HL-60/S4 treated with retinoic acid at 250 ng/mL for 4 days and 3 days (cell line): ENCODE measurements around the gene JADE2.
"Not testable (repeated sequence)": the region's sequence is repeated elsewhere in the genome, so short reads cannot be mapped to it uniquely, and the experiment has no call there.

Experiments used
- in situ Hi-C: fragments of 300-500 bp; cut with MboI; formaldehyde crosslinking; loops from 2 replicates; pipeline ENCODE4 v1.7.0; 2022; ENCODE audit warnings: low sequenced_read_pairs

The JADE2 gene

GRCh38 chr5:134506054-134507039 lies 19.1 kb upstream of the JADE2 start:
- in situ Hi-C loops: no loop called here

DNA sequence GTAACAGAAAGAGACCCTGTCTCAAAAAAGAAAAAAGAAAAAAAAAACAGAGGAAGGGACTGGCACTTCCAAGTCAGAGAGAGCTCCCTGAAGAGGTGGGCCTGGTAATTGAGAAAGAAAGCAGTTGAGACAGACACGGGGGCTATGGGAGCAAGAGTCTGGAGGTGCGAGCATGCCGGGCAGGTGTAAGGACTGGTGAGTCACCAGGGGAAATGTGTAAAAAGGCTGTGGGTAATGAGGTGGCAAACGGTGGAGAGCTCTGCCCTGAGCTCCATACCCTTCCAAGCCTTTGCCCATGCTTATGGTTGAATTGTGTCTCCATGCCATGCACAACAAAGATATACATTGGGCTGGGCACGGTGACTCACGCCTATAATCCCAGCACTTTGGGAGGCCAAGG lies 18.0 kb upstream of the JADE2 start:
- in situ Hi-C loops: no loop called here

DNA sequence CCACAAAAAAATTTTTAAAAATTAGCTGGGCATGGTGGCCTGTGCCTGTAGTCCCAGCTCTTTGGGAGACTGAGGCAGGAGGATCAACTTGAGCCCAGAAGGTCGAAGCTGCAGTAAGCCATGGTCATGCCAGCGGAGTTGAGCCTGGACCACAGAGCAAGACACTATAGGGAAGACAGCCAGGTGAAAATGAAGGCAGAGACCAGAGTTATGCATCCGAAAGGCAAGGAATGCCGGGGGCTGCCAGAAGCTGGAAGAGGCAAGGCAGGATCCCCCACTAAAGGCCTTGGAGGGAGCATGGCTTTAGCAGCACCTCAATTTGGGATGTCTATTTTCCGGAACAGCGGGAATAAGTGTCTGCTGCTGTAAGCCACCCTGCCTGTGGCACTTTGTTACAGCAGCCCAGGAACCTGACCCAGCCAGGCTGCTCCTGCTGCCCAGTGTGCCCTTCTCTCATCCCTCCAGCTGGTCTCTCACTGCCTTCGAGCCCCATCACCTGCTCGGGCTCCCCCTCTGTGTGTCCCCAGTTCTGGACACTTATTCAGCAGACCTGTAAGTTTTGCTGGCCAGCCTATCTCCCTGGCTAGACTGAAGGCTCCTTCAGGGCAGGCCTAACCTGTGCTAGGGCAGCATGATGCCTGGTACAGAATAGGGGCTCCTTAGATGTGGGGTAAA lies 16.8 kb upstream of the JADE2 start:
- in situ Hi-C loops: no loop called here

DNA sequence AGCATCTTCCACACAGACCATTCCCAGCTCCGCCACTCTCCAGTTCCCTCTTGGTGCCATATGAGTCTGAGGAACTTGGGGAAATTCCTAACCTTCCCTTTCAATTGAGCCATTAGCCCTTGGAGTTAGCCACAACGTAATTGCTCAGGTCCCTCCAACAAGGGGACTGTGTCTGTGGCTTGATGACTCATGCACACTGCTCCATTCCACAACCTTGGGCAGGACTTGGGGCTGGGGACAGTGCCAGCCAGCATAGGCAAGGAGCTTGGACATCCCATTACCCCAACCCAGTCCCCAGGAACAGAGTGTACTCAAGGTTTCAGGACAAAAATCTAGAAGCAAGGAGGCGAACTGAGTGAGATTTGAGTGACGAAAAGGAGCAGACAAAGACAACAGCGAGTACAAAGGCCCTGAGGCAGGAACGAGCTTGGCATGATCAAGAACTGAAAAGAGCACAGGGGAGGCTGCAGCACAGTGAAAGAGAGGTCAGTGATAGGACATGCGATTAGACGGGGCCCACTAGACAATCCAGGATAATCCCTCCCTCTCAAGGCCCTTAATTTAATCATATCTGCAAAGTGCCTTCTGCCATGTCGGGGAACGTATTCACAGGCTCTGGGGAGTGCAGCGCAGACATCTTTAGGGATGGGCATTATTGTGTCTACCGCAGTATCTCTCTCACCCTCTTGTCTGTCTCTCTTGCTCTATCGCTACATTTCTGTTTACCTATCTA lies 16.0 kb upstream of the JADE2 start:
- in situ Hi-C loops: no loop called here

- in situ Hi-C loops: no loop called here
Observed at GRCh38 chr5:134510970-134511795, 14.3 kb upstream of the JADE2 start.

DNA sequence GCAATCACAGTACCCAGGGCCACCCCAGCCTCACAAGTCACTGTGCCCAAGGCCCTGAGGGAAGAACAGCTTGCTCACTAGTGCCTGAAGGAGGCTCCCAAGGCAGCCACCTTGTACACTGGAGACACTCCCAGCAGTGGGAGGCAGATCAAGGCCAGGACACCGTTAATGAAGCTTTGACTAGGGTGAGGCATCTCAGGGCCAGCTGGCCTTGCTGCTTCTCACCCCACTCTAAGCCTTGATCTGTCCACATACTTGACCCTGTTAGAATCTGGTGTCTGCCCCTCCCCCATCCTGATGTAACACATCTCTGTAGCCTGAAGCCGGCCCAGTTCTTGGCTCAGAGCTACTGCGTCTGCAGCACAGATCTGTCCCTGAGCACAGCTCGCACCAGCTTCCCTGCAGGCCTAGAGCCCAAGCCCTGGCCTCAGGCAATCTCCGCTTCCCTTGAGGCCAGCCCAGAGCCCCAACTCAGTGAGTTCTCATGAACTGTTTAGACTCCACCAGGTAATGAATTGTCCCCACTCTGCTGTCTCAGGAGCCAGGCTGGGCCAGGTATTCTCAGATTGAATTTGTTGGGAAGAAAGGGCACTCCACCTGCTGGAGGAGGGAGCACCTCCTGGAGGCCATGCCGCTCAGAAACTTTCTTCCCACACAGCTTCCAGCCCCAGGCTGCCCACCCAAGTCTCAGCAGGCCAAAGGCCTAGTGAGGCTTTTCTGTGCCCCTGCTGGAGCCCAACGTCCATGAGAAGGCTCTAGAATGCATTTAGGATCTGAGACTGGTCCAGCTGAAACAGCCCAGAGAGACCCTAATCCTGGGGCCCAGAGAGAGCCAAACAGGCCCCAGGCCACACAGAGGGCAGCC lies 13.4 kb upstream of the JADE2 start:
- in situ Hi-C loops: no loop called here

GRCh38 chr5:134512661-134512999 lies 12.8 kb upstream of the JADE2 start:
- in situ Hi-C loops: no loop called here

DNA sequence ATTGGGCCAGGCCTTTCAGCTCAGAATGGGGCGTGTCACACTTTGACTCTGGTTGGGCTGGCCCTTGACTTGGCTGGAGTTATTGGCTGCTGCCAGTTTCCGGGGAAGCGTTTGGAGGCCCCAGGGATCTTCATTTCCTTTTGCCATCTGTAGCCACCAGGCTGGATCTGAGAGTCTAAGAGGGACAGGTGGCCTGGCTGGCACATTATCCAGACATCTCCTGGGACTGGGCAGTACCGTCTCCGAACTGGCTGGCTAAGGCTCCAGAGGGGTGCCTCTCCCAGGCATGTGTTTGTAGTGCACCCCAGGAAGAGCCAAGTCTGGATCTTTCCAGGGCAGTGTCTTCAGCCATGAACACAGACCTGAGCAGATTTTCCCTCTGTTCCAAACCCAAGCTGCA lies 9.7 kb upstream of the JADE2 start:
- in situ Hi-C loops: no loop called here

GRCh38 chr5:134516984-134517383 lies 8.5 kb upstream of the JADE2 start:
- in situ Hi-C loops: not testable (repeated sequence)

GRCh38 chr5:134517553-134517952 lies 7.9 kb upstream of the JADE2 start:
- in situ Hi-C loops: no loop called here

GRCh38 chr5:134519989-134520388 lies 5.5 kb upstream of the JADE2 start:
- in situ Hi-C loops: no loop called here

DNA sequence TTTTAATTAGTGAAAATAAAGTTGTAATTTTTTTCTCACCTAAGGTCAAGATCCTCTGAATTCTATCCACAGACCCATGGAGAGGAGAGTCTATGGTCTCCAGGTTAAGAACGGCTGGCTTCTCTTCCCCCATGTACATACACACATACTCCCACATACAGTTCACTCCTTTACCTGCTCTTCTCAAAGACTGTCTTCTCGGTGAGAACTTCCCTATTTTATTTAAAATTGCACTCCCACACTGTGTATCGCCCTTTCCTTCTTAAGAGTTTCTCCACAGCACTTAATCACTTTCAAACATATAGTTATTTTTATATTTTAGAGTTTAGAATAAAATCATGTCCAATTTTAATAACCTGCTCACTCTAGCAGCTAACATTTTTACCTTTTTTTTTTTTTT lies 3.6 kb upstream of the JADE2 start:
- in situ Hi-C loops: no loop called here

DNA sequence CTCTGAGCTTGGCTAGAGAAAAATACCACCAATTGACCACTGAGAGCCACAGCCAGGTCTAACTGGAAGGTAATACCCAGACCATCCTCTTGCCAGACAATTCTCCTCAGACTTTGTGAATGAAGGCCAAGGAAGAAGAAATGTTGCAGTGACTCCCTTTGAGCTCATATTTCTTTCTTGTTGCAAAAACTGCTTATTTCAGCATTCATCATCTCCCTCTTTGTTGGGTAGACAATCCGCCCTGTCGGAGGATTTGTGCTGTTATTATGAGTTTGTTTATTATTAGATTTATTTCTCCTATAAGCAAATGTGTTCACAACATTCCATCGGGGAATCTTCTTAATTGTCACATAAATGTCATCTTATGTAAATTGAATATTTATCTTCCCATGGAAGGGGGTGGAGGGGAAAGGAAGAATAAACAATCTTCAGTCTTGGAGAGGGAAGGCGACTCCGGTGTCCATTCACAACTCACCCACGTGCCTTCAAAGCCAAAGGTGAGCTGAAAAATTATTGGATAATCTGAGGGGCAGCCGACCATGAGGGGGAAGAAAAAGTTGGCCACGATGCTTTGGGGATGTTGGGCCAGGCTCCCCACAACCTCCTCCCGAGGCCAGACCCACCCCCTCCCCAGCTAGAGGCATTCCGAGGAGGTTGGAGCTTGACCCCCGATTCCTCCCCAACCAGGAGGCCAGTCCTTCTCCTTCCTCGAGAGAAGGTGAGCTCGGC lies 1.8 kb upstream of the JADE2 start:
- in situ Hi-C loops: no loop called here

DNA sequence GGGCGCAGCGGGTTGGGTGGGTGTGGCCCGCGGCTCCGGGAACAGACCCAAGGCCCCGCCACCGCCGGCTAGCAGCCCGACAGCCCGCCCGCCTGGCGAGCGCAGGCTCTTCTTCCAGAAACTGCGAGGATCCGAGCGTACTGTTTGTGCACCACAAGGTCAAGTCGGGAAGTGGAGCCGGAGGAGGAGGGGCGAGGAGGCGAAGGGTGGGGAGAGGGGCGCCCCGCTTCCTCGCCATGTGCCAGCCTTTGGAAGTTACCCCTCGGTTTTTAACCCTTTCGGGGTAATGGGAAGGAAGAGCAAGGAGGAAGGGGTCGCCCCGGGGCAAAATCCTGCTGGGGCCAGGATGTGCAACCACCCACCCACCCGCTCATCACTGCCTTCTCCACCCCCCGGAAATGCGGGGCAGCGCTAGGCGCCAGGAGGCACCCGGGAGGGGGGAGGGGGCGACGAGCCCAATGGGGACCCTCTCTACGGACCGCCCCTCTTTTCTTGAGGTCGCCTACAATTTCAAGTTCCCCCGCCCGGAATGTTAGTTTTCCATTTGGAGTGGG lies 1.1 kb upstream of the JADE2 start:
- in situ Hi-C loops: no loop called here

- in situ Hi-C loops: no loop called here
Observed at GRCh38 chr5:134525683-134526482, 413 bp downstream of the JADE2 start.

- in situ Hi-C loops: no loop called here
Observed at GRCh38 chr5:134526483-134527155, 1.1 kb downstream of the JADE2 start.

DNA sequence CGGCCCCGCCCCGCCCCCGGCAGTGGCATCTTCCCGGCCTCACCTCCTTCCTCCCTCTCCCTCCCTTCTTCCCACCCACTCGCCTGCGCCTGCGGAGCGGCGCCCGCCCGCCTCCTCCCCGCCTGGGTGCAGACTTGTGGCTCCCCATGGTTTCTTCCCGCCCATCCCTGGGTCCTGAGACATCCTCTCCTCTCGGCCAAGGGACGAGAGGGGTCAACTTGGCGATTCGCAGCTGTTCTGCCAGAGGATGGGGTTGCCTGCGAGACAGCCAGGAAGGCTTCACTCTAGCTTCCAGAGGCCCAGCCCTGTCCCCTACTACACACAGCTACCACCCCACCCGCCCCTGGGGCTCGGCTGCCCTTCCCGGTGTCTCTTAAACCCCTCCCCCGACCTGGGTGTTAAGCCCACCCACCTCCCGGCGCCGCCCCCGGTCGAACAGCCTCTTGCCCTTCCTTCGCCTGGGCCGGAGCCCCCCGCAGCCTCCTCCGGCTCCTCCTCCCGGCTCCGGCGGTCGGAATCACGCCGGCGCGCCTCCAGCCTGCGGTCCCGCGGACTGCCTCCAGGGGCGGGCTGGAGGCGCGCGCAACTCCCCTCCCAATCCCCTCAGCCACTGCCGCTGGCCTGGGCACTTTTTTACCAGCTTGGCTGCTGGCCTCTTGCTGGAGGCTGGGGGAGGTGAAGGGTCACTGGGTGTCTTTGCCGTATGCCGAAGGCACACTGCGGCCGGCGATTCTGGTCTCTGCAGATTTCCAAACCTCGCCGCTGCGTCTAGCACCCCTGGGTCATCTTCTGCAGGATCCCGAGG lies 1.9 kb downstream of the JADE2 start:
- in situ Hi-C loops: no loop called here
